NCI-H128 (cell line): Measurements from ENCODE around the gene ABCD3.
A peak's percentile ranks its signal among the peaks of the same experiment; 100 is the strongest.
"Not testable (repeated sequence)": the region's sequence is repeated elsewhere in the genome, so short reads cannot be mapped to it uniquely, and the experiment has no call there.

Experiments
- DNase-seq: peaks from one replicate; lab custom pipeline; 2025; ENCODE audit not compliant: unreplicated experiment; lab: John Stamatoyannopoulos, UW

The ABCD3 gene

DNA sequence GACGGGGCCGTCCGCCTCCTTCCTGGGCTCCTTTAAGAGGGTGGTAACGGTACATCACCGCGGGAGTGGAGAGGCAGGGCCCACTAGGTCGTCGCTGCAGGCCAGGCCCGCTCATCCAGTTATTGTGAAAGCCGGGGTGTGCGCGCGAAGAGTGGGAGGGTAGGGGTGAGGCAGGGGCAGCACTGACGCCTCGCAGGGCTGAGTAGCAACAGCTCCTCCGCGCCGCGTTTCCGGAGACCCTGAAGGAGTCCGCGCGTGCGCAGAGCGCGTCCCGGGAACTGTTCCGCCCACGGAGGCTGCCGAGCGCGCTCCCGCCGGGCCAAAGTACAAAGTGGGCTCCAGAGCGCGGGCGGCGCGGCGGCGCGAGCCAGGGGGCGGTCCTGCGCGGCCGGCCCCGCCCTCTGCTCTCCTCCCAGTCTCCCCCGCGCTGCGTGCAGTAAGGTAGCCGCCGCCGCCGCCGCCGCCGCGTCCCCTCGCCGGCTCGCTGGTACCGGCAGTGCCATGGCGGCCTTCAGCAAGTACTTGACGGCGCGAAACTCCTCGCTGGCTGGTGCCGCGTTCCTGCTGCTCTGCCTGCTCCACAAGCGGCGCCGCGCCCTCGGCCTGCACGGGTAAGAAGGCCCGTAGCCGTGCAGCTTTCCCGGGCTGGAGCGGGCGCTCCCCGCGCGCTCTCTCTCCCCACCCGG, at the start of gene ABCD3:
ABCD3 (plus strand) TSS at position 412 of the 686 bp plus-strand sequence; CDS start at position 502, 90 bp downstream.
- peak; percentile 93 for DNase-seq

DNA sequence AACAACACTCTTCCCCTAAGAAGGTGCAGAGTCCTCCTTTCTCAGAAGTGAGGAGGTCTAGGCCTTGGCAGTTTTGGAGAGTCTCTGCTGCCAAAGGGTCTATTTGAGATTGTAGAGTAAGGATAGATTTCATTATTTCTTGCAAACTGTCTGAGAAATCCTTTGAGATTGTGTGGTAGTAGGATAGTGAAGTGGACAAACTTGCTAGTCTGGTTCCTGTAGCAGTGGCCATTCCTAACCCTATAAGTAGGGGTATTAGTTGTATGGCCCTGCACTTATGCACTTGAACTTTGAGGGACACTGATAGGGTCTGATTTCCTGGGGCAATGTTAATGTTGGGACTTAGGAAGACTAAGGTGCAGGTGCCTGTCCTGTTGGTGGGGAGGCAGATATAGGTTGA, 45.4 kb upstream of the ABCD3 start:
- DNase-seq = not testable (repeated sequence)

DNA sequence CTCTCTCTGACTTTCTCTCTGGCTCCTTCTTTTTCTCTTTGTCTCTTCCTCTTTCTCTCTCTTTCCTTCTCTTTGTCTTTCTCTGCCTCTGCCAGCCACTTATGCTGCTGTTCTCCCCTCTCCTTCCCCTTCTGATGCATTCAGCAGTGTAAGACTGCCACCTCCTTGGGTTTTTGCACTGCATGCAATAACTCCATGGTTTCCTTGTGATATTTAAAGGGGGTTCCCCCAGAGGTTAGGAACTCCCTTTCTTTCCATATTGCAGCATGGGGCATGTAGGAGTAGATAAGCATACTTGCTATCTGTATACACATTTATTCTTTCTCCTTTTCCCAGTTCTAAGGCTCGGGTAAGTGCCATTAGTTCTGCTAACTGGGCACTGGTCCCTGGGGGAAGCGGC, 44.9 kb upstream of the ABCD3 start:
- not testable (repeated sequence) for DNase-seq

DNA sequence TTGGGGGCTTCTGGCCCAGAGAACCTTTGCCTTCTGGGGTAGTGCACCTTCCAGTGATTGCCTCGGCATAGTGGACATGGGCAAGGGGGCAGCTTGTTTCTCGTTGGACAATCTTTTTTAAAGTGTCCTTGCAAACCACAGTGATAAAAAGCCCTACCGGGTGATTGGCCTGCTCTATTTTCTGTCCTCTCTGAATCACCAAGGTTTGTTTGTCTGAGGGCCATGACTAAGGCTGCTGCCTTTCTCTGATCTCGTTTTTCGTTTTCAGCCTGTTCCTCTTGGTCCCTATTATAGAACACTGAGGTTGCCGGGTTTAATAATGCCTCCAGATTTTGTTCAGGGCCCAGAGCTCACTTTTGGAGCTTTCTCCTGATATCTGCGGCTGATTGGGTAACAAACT, 42.5 kb upstream of the ABCD3 start:
- not testable (repeated sequence) for DNase-seq

DNA sequence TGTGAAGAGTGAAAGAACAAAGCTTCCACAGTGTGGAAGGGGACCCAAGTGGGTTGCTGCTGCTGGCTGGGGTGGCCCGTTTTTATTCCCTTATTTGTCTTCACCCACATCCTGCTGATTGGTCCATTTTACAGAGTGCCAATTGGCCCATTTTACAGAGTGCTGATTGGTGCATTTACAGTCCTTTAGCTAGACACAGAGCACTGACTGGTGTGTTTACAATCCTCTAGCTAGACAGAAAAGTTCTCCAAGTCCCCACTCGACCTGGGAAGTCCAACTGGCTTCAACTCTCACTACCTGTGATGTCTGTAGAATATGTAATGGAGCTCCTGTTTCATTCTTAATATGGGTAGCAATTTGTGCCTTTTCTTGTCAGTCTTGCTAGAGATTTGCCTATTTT, 39.7 kb upstream of the ABCD3 start:
- DNase-seq = not testable (repeated sequence)

DNA sequence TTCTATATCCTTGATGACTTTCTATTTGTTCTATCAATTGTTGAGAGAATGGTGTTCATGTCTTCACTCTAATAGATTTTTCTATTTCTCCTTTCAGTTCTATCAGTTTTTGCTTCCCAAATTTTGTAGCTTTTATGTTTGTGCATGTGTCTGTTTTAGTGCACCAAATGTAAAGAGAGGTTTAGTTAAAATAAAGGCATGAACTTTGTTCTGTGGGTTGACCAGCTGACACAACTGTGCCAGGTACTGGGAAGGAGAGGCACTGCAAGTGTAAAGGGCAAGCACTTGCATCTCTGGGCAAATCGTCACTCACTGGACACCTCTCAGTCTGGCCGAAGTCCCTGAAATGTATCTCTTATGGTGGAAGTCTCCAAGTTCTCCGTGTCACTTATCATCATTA, 38.6 kb upstream of the ABCD3 start:
- DNase-seq = no peak

DNA sequence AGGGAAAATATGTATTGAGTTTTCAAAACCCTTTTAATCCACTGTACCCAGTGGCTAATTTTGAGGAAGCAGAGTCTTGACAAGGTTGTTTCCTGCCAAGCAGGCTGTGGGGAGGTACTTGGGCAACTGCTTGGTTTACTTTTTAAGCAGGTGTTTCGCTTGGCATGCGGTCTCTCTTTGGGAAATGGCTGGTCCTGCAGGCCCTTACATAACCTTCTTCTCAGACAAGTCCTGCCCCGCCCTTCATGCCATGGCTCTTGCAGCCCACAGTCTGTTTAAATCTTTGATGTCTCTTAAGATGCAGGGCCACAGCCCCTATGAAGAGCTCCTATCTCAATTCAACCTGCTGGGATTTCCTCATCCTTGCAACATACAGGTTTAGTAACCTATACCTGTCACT, 36.0 kb upstream of the ABCD3 start:
- DNase-seq = no peak

DNA sequence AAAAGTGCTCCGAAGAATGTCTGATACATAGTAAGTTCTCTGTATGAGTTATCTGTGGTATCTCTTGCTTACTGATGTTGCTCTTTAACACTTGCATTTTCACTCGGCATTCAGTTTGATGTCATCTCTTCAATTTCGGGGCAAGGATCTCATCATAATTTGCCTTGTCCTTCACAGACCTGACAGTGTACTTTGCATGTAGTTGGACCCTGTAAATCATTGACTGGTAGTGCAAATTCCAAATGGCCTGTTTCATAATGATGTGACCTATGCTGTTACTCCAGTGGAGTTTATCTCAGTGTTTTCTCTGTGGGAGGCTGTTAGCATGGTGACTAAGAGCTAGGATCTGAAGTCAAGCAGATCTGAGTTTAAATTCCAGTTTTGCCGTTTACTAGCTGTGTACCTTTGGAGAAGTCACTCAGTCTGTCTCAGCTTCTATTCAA, 34.2 kb upstream of the ABCD3 start:
- no peak for DNase-seq

DNA sequence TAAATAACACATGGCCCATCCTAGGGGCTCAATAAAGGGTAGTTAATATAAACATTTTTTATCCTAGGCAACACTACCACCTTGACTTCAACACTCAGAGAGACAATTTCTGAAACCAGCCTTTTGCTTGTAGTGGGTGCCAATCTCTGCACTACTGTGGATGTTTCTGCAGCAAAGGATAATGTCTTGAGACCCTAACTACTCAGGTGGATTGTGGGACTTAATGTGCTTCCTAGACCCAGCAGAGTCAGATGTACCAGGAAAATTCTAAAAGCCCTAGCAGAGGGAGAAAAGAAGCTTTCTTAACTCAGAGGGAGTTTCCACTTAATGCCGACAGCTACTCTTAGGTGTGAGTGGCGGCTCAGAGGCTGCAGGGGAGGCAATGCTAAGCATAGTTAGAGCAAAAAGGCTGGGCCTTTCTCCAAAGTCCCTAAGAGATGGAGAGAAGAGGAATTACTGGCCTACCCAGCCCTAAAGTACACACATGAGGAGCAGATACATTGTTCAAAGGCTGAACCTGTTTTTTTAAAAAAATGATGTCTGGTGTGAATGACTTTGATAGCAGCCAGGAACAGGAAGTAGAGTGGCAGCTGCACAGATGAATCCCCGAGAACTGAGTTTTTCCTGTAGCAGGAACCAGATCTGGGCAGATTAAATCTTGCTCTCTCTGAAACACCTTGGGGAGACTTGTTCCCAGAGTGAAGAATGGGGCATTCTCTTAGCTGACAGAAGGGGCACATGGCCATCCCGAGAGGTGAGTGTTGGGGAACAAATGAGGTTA, 33.5 kb upstream of the ABCD3 start:
- no peak for DNase-seq

DNA sequence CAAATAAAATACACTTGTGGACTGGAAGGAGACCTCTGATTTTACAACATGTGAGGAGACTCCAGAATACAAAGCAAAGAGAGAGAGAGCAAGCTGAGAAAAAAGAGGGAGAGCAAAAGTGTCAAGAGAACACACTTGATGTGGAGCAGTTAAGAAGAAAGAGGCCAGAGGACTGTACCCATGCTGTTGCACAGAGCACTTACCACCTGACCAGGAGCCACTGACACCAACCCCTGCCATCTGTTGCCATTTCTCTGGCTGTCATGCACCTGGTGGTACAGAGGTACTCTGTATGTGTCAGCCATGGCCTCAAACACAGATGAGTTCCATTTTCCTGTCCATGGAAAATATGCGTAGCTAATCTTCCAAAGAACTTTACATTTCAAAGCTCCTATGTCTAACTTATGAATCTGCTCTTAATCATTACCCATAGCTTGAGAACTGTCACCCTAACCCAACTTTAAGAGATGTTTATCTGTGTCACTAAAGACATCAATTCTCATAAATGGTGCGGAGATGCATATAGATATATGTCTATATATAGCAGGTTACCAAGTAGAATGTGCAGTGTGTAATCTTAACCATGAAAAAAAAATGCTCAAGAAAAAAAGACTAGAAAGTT, 32.8 kb upstream of the ABCD3 start:
- no peak for DNase-seq

DNA sequence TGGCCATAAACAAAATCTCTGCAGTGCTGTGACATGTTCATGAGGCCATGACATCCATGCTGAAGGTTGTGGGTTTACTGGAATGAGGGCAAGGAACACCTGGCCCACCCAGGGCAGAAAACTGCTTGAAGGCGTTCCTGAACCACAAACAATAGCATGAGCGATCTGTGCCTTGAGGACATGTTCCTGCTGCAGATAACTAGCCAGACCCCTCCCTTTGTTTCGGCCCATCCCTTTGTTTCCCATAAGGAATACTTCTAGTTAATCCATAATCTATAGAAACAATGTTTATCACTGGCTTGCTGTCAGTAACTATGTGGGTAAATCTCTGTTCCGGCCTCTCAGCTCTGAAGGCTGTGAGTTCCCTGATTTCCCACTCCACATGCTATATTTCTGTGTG, 28.9 kb upstream of the ABCD3 start:
- no peak for DNase-seq

DNA sequence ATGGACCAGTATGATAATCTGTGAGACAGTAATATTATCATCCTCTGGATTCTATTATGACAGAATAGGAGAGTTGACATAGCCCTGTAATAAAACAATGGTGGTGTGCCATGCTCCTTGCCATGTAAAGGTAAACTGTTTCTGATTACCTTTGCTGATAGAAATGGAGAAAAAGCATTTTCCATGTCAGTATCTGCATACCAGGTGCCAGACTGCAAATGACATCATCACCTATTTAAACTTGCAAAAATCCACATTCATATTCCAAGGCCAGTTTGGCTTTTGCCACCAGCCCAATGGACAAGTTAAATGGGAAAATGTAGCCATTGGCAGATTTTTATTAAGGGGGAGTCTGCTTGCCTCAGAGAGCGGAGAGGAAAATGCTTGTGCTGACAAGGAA, 23.9 kb upstream of the ABCD3 start:
- no peak for DNase-seq

DNA sequence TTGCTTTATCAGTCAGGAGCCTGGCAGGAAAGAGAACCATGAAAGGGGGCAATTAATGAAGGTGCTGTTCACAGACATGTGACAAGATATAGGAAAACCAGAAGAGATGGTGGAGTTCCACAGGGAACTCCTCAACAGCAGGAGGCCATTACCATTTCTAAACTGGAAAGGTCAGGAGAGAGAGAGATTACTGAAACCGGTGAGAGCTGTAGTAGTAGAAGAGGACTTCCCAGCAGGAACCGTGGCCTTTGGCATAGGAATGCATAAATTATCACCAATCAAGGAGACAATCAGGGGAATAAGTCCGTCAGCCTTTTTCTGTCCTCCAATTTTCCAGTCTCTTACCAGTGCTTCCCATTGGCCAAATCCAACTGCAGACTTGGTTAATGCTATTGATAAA, 23.0 kb upstream of the ABCD3 start:
- no peak for DNase-seq

DNA sequence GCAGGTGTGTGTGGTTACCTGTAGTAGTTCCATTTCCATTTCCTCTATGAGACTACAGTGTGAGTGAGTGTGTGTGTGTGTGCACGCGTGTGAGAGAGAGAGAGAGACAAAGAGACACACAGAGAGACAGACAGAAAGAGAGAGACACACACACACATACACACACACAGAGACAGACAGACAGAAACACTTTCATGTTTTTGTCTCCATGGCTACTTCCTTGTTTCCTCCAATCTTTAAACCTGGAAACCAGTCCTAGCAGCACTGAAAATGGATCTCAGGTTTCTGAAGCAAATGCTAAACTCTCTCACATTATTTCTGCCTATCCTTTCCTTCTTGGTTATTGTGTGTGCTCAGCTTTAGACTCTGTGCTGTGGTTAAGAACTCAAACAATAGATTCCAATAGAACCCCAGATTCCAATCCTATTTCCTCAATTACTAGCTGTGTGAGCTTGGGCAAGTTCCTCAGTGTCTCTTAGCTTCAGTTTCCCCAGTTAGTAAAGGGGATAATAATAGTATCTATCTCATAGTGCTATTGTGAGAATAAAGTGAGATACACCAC, 22.4 kb upstream of the ABCD3 start:
- no peak for DNase-seq

DNA sequence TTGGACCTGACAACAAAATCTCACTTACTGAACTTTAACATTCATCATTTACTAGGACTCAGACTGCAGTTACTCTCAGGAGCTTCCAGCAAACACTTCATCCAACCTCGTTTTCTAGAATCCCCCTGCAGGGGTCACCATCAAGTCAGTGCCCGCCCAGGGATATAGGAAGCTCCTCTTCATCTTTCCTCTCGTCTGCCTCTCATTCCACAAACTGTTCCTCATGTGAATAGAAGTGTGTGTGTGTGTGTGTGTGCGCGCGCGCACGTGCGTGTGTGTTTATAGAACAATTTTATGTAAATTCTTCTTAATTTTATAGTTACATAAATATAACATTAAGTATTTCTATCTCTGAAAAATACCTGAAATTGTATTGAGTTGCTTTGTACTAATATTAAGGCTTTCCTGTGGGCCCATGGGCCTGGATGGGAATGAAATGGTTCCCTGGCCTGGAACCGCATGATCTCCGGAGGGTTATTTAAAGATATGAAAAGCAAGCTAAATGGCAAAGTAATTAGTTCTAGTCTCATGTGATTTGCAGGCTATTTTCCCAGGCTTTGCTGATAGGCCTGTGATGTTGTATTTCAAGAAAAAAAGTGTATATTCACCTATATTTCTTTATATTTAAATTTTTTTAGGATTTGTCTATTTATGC, 21.7 kb upstream of the ABCD3 start:
- no peak for DNase-seq

DNA sequence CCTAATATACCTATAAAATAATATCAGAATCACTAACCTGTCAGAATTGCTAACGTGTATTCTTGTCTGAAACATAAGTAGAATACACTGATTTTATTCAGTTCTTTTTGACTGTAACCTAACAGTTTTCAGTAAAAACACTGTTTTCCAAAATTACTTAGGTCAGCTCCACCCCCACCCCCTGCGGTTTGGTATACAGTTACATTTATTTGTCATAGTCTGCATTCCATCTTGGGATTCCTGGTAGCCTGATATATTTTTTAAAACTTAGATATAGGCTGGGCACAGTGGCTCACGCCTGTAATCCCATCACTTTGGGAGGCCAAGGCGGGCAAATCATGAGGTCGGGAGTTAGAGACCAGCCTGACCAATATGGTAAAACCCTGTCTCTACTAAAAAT, 19.8 kb upstream of the ABCD3 start:
- no peak for DNase-seq

DNA sequence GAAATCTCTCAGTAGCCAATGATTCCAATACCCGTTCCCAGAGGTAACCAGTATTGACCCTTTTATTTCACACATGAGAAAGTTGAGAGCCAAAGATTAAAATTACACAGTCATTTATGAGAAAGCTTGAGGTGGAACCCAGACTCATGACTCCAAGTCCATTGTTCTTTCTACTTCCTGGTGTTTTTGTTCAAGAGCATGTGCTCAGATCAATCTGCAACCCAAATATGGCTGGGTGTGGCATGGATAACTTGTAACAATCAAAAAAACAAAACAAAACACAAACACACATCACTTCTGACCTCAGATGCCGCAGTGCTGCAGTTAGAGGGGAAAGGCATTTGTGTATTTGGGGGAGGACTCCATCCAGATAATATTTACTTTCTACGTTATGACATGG, 18.7 kb upstream of the ABCD3 start:
- no peak for DNase-seq

DNA sequence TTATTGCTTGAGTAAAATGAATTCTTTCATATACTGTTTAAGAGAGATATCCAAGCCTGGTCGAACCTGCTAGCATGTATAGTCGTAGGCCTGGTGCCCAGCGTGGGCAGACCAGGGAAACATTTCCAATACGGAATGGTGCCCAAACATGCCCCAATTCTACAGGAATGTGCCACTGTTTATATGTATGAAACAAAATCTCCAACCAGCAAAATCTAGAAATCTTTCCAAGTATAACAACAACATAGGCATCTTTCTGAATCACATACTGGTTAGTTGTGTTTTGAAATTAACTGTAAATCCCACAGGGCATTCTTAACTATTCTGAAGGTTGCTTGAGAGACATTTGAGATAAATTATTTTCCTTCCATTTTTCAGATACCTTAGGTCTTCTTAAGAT, 17.0 kb upstream of the ABCD3 start:
- no peak for DNase-seq

DNA sequence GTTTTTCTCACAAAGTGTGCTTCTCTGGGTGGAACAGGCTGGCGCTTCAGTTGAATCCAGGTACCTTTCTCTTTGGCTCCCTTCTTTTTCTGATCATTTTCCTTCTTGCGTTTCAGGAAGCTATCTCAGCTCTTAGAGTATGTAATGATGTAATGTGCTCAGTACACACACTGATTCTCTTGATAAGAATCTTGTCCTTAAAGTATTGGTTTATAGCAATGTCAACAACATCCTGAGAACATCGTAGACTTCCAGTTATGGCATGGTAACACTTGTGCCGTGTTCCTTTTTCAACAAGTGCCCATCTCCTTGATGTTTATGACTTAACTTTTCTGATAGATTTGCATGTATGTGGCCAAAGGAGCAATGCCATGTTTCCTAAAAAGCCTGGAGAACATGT, 11.7 kb upstream of the ABCD3 start:
- no peak for DNase-seq

DNA sequence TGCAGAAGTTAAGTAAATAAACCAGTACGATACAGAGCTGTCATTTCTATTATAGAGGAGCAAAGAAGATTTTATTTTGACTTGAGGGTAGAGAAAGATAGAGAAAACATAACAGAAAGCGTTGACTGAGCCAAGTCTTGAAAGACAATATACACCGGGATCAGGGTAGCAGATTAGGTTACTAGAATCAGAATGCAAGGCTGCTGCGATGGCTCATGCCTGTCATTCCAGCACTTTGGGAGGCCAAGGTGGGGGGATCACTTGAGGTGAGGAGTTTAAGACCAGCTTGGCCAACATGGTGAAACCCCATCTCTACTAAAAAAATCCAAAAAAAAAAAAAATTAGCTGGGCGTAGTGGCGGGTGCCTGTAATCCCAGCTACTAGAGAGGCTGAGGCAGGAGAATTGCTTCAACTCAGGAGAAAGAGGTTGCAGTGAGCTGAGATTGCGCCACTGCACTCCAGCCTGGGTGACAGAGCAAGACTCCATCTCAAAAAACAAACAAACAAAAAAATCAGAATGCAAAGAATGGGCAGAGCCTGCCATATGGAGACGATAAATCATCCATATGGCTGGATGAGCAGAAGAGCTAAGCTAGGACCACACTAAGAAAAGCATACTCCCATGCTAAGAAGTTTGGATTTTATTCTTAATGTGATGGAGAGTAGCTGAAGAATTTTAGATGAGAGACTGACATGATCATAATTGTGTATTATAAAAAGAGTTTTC, 9.9 kb upstream of the ABCD3 start:
- no peak for DNase-seq

DNA sequence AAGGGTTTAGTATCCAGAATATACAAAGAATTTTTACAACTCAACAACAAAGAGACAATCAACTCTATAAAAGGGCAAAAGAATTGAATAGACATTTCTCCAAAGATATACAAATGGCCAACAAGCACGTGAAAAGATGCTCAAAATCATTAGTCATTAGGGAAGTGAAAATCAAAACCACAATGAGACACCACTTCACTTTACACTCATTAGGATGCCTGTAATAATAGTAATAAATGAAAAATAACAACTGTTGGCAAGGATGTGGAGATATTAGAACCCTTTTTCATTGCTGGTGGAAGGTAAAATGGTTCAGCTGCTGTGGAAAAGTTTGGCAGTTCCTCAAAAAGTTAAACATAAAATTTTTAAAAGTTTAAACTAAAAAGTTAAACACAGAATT, 7.0 kb upstream of the ABCD3 start:
- no peak for DNase-seq
